OCI-LY7 (cell line): Measurements from ENCODE around the gene RBP3. TPM values are rescaled to one million over a fixed set of nuclear protein-coding genes. Genes with fewer than 3 reads are reported as not detected.

ENCODE experiments used
- BruUV-seq: library from RNA; stranded (reverse); fragments of 400-500 nt; replicated peaks from 2 replicates; lab custom pipeline; 2021; lab: Mats Ljungman, UMichigan
- CTCF ChIA-PET: fragments of 300-600 bp; sonication (Branson Sonifier 250); formaldehyde crosslinking; loops from one replicate; lab custom pipeline; 2022; ENCODE audit warnings: antibody characterized with exemption; ENCODE audit not compliant: unreplicated experiment; lab: Charles Lee
- POLR2A ChIA-PET: fragments of 300-600 bp; sonication (Branson Sonifier 250); formaldehyde crosslinking; loops from one replicate; lab custom pipeline; 2022; ENCODE audit warnings: antibody characterized with exemption; lab: Charles Lee
- DNase-seq: peaks from one replicate; pipeline ENCODE4 v3.0.0-alpha.2; 2015; ENCODE audit warnings: low spot score
- H2AFZ ChIP-seq: fragments of 200-600 bp; sonication (generic), shearing (Covaris generic); 2 replicates; pipeline ENCODE4 v1.6.1; 2014; ENCODE audit warnings: mild to moderate bottlenecking, antibody characterized with exemption, low read length, moderate library complexity
- H3K27ac ChIP-seq: fragments of 200-600 bp; sonication (generic); 2 replicates; pipeline ENCODE4 v1.5.1; 2014; ENCODE audit warnings: mixed run types, low read depth, mild to moderate bottlenecking, moderate library complexity, low read length, inconsistent platforms; ENCODE audit not compliant: poor library complexity, severe bottlenecking
- H3K36me3 ChIP-seq: fragments of 200-600 bp; sonication (generic); 2 replicates; pipeline ENCODE4 v1.6.1; 2014; ENCODE audit warnings: mild to moderate bottlenecking, antibody characterized with exemption, low read length, moderate library complexity, mixed read lengths; ENCODE audit not compliant: insufficient read depth
- H3K4me1 ChIP-seq: fragments of 200-600 bp; sonication (generic); 2 replicates; pipeline ENCODE4 v1.5.1; 2014; ENCODE audit warnings: mild to moderate bottlenecking, low read length; ENCODE audit not compliant: insufficient read depth, poor library complexity, severe bottlenecking
- H3K4me2 ChIP-seq: fragments of 200-600 bp; sonication (generic); 2 replicates; pipeline ENCODE4 v1.6.1; 2014; ENCODE audit warnings: mild to moderate bottlenecking, low read length
- H3K4me3 ChIP-seq: fragments of 200-600 bp; sonication (generic); 2 replicates; pipeline ENCODE4 v1.5.1; 2014; ENCODE audit warnings: mild to moderate bottlenecking, low read depth, low read length; ENCODE audit not compliant: poor library complexity, severe bottlenecking
- H3K79me2 ChIP-seq: fragments of 200-600 bp; sonication (generic); 2 replicates; pipeline ENCODE4 v1.6.1; 2016; ENCODE audit warnings: low read depth, mild to moderate bottlenecking, low read length, moderate library complexity, mixed read lengths; ENCODE audit not compliant: insufficient read depth
- H3K9me2 ChIP-seq: fragments of 200-600 bp; sonication (generic); 2 replicates; pipeline ENCODE4 v1.6.1; 2016; ENCODE audit warnings: mild to moderate bottlenecking, low read length, mixed read lengths; ENCODE audit not compliant: insufficient read depth
- H3K9me3 ChIP-seq: fragments of 200-600 bp; sonication (generic); 2 replicates; pipeline ENCODE4 v1.6.1; 2014; ENCODE audit warnings: mild to moderate bottlenecking, mixed run types, low read length, mixed read lengths
- H4K20me1 ChIP-seq: fragments of 200-600 bp; sonication (generic); 2 replicates; pipeline ENCODE4 v1.6.1; 2014; ENCODE audit warnings: mild to moderate bottlenecking, antibody characterized with exemption, low read length, moderate library complexity, mixed read lengths; ENCODE audit not compliant: insufficient read depth
- EZH2phosphoT487 ChIP-seq: fragments of 200-600 bp; sonication (generic); IDR thresholded peaks from 2 replicates; pipeline ENCODE4 v1.6.1; 2018; ENCODE audit warnings: low read depth, borderline replicate concordance, mild to moderate bottlenecking, mixed run types, antibody characterized with exemption, low read length, moderate library complexity, mixed read lengths
- intact Hi-C: fragments of 100-400 bp; cut with micrococcal nuclease; formaldehyde crosslinking; loops from one replicate; pipeline ENCODE4 v1.10.0; 2022; ENCODE audit not compliant: unreplicated experiment
- total RNA-seq, 2 experiments: library from RNA; depleted of rRNA in 1 of 2; stranded (reverse); fragments of >200 nt in 1 of 2; shearing (Covaris generic) in 1 of 2; gene quantifications; 2 replicates each; pipeline ENCODE4 v1.2.3, GENCODE V29; 2014 to 2022
- TF ChIP-seq, protein P1 (sequence below): fragments of 200-600 bp; sonication (generic); conservative IDR thresholded peaks from 2 replicates; pipeline ENCODE4 v1.5.1; 2014; ENCODE audit warnings: mild to moderate bottlenecking, antibody characterized with exemption, low read length, moderate library complexity, mixed read lengths

Gene RBP3
- total RNA-seq, 2 experiments from 2014 or later, result not detected

DNA sequence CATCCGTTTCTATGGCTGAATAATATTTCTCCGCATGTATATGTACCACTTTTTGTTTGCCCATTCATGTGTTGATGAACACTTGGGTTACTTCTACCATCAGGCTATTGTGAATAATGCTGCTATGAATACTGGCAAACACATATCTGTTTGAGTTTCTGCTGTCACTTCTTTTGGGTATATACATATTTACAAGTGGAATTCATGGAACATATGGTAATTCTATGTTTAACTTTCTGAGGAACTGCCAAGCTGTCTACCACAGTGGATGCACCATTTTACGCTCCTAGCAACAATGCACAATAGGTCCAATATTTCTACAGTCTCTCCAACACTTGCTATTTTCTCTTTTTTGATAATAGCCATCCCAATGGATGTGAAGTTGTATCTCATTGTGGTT, 41.5 kb downstream of the RBP3 start:
- no TSS peak for BruUV-seq
- no peak for DNase-seq
- no peak overlapping the region for H3K4me2 ChIP-seq
- intact Hi-C loops, result no loop called here
- ChIA-PET CTCF (no interaction called here), POLR2A (no interaction called here)
- no peaks in the 10 kb centered on the region for H3K9me3 ChIP-seq
- no peak overlapping the region for H3K4me3 ChIP-seq
- no peaks in the 10 kb centered on the region for H3K79me2 ChIP-seq
- H2AFZ ChIP-seq, result no peak overlapping the region
- TF ChIP-seq EZH2phosphoT487, result no peak
- TF ChIP-seq, protein P1, sequence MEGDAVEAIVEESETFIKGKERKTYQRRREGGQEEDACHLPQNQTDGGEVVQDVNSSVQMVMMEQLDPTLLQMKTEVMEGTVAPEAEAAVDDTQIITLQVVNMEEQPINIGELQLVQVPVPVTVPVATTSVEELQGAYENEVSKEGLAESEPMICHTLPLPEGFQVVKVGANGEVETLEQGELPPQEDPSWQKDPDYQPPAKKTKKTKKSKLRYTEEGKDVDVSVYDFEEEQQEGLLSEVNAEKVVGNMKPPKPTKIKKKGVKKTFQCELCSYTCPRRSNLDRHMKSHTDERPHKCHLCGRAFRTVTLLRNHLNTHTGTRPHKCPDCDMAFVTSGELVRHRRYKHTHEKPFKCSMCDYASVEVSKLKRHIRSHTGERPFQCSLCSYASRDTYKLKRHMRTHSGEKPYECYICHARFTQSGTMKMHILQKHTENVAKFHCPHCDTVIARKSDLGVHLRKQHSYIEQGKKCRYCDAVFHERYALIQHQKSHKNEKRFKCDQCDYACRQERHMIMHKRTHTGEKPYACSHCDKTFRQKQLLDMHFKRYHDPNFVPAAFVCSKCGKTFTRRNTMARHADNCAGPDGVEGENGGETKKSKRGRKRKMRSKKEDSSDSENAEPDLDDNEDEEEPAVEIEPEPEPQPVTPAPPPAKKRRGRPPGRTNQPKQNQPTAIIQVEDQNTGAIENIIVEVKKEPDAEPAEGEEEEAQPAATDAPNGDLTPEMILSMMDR, result no peak
- no peak overlapping the region for H3K27ac ChIP-seq
- no peaks in the 10 kb centered on the region for H3K9me2 ChIP-seq
- H3K4me1 ChIP-seq, result peaks cover 5% of the 10 kb centered on the region
- no peaks in the 10 kb centered on the region for H3K36me3 ChIP-seq
- no peaks in the 10 kb centered on the region for H4K20me1 ChIP-seq

DNA sequence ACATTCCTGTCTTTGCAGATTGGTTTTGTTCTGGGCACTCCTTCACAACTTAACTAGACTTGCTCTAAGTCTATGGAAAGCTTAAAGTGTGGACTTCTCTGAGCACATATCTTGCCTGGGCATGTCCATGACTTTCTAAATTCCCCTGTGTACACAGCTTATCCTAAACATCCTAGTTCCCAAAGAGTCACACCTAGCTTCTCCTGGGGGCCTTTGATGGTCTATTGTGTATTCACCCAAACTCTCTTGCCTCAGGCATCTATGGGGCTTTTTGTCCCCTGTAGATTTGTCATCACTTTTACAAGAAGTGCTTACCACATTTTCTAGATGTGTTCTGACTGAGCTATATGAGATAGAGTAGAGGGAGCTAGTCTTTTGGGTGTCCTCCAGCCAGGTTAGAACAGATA, 48.2 kb downstream of the RBP3 start:
- CTCF ChIA-PET, result no interaction called here
- DNase-seq, result no peak
- no peak overlapping the region for H3K27ac ChIP-seq
- H3K4me2 ChIP-seq, result no peak overlapping the region
- intact Hi-C loops, result no loop called here
- H3K36me3 ChIP-seq, result no peaks in the 10 kb centered on the region
- H3K4me1 ChIP-seq, result no peaks in the 10 kb centered on the region
- H3K9me2 ChIP-seq, result no peaks in the 10 kb centered on the region
- H2AFZ ChIP-seq, result no peak overlapping the region
- no TSS peak for BruUV-seq
- no peaks in the 10 kb centered on the region for H3K9me3 ChIP-seq
- no peak overlapping the region for H3K4me3 ChIP-seq
- TF ChIP-seq EZH2phosphoT487, result no peak
- TF ChIP-seq, protein P1, result no peak
- H3K79me2 ChIP-seq, result no peaks in the 10 kb centered on the region
- POLR2A ChIA-PET, result interaction anchor here (0.7 kb wide), 1 partner anchor 83 kb away, joined by 3 read pairs; no protein-coding TSS in a partner anchor
- no peaks in the 10 kb centered on the region for H4K20me1 ChIP-seq

DNA sequence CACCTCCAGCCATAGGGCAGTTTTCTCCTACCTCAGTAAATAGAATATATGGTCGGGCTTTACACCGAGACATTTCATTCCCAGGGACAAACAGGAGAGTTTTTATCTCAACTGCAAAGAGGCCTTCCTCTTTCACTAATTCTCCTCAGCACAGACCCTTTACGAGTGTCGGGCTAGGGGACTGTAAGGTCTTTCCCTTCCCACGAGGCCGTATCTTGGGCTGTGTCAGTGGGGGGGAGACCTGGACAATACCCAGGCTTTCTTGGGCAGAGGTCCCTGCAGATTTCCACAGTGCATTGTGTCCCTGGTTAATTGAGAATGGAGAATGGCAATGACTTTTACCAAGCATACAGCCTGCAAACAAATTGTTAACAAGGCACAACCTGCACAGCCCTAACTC, 49.1 kb downstream of the RBP3 start:
- POLR2A ChIA-PET, result no interaction called here
- no TSS peak for BruUV-seq
- H3K4me2 ChIP-seq, result no peak overlapping the region
- no peaks in the 10 kb centered on the region for H3K4me1 ChIP-seq
- H4K20me1 ChIP-seq, result no peaks in the 10 kb centered on the region
- no peaks in the 10 kb centered on the region for H3K9me2 ChIP-seq
- H2AFZ ChIP-seq, result no peak overlapping the region
- intact Hi-C loops, result no loop called here
- H3K9me3 ChIP-seq, result no peaks in the 10 kb centered on the region
- CTCF ChIA-PET, result no interaction called here
- TF ChIP-seq, protein P1, result no peak
- no peak for TF ChIP-seq EZH2phosphoT487
- no peaks in the 10 kb centered on the region for H3K36me3 ChIP-seq
- no peak overlapping the region for H3K27ac ChIP-seq
- H3K4me3 ChIP-seq, result no peak overlapping the region
- H3K79me2 ChIP-seq, result no peaks in the 10 kb centered on the region
- DNase-seq, result no peak
